Endothelial cell of umbilical vein (primary cell): Measurements from ENCODE around the gene DNASE1L1. TPM values are rescaled to one million over a fixed set of nuclear protein-coding genes. Genes with fewer than 3 reads are reported as not detected.

Experiments used
- BruUV-seq: library from RNA; stranded (reverse); fragments of 400-500 nt; replicated peaks from 2 replicates; lab custom pipeline; 2021; lab: Mats Ljungman, UMichigan
- CTCF ChIA-PET: fragments of 300-600, 350-600 bp; sonication (Branson Sonifier 250); formaldehyde crosslinking; loops from one replicate; lab custom pipeline; 2021; ENCODE audit warnings: antibody characterized with exemption, inconsistent platforms; lab: Charles Lee
- POLR2A ChIA-PET: fragments of 300-600, 350-600 bp; sonication (Branson Sonifier 250); formaldehyde crosslinking; loops from one replicate; lab custom pipeline; 2021; ENCODE audit warnings: antibody characterized with exemption, inconsistent platforms; lab: Charles Lee
- DNase-seq: peaks from one replicate; pipeline ENCODE4 v3.0.0-alpha.2; 2011; ENCODE audit warnings: low read depth, low spot score
- FAIRE-seq: peaks from 2 replicates; lab custom pipeline; 2011; peaks lifted over from hg19 to GRCh38; lab: Jason Lieb, UNC
- H2AFZ ChIP-seq: 2 replicates; pipeline ENCODE4 v1.6.0; 2012; ENCODE audit warnings: low read depth, low read length, control low read depth, inconsistent platforms
- H3K27ac ChIP-seq: 2 replicates; pipeline ENCODE4 v1.5.1; 2011; ENCODE audit warnings: low read depth, mild to moderate bottlenecking, control low read depth, low read length, moderate library complexity; ENCODE audit not compliant: insufficient read depth
- H3K27me3 ChIP-seq, 2 experiments: 2 replicates each; pipeline versions ENCODE4 v1.6.0 to v1.6.1; 2011; ENCODE audit warnings: low read length in 2 of 2, mixed read lengths in 1 of 2; ENCODE audit not compliant: control insufficient read depth in 2 of 2, insufficient read depth in 2 of 2
- H3K36me3 ChIP-seq, 2 experiments: 2 replicates in 1 of 2; 3 replicates in 1 of 2; pipeline ENCODE4 v1.5.1; 2011; ENCODE audit warnings: low read length in 2 of 2, mild to moderate bottlenecking in 1 of 2, moderate library complexity in 1 of 2; ENCODE audit not compliant: control insufficient read depth in 2 of 2, insufficient read depth in 2 of 2; ENCODE audit errors: extremely low read depth in 1 of 2
- H3K4me1 ChIP-seq: 3 replicates; pipeline ENCODE4 v1.5.1; 2011; ENCODE audit warnings: mild to moderate bottlenecking, low read length; ENCODE audit not compliant: control insufficient read depth, insufficient read depth; ENCODE audit errors: extremely low read depth
- H3K4me2 ChIP-seq: 2 replicates; pipeline ENCODE4 v1.6.1; 2011; ENCODE audit warnings: low read length, control low read depth, mixed read lengths; ENCODE audit not compliant: insufficient read depth
- H3K4me3 ChIP-seq, 3 experiments: fragments of 200-600 bp in 1 of 3; sonication (generic), shearing (Covaris generic) in 1 of 3; replicated peaks in 1 of 3; 2 replicates each; pipeline ENCODE4 v1.5.1; 2011 to 2016; ENCODE audit warnings: control low read depth in 3 of 3, low read length in 3 of 3, mild to moderate bottlenecking in 2 of 3, inconsistent platforms in 1 of 3, low read depth in 1 of 3, moderate library complexity in 1 of 3; ENCODE audit not compliant: insufficient read depth in 1 of 3
- H3K79me2 ChIP-seq: 2 replicates; pipeline ENCODE4 v1.6.0; 2012; ENCODE audit warnings: low read length, inconsistent platforms; ENCODE audit not compliant: control insufficient read depth, insufficient read depth
- H3K9ac ChIP-seq: replicated peaks from 2 replicates; pipeline ENCODE3; 2011; ENCODE audit warnings: low read length, control low read depth; ENCODE audit not compliant: insufficient read depth; ENCODE audit errors: extremely low read depth
- H3K9me1 ChIP-seq: replicated peaks from 3 replicates; pipeline ENCODE4 v1.6.0; 2011; ENCODE audit warnings: mild to moderate bottlenecking, low read length; ENCODE audit not compliant: control insufficient read depth, insufficient read depth; ENCODE audit errors: extremely low read depth
- H3K9me3 ChIP-seq: replicated peaks from 2 replicates; pipeline ENCODE4 v1.5.1; 2012; ENCODE audit warnings: low read length, inconsistent platforms; ENCODE audit not compliant: control insufficient read depth, insufficient read depth
- H4K20me1 ChIP-seq: replicated peaks from 2 replicates; pipeline ENCODE3; 2011; ENCODE audit warnings: mild to moderate bottlenecking, low read length; ENCODE audit not compliant: control insufficient read depth, insufficient read depth; ENCODE audit errors: extremely low read depth
- EZH2 ChIP-seq: IDR thresholded peaks from 2 replicates; pipeline ENCODE4 v1.6.1; 2012; ENCODE audit warnings: borderline replicate concordance, low read depth, mild to moderate bottlenecking, moderate library complexity, low read length, inconsistent platforms; ENCODE audit not compliant: severe bottlenecking
- FOS ChIP-seq: IDR thresholded peaks from 2 replicates; pipeline ENCODE4 v1.6.1; 2011; ENCODE audit warnings: mild to moderate bottlenecking, low read length, moderate library complexity, borderline replicate concordance; ENCODE audit not compliant: insufficient read depth
- GATA2 ChIP-seq: IDR thresholded peaks from 2 replicates; pipeline ENCODE4 v1.7.0; 2011; ENCODE audit warnings: low read depth, mild to moderate bottlenecking, moderate library complexity, mixed read lengths, low read length; ENCODE audit not compliant: insufficient read length, insufficient read depth
- JUN ChIP-seq: IDR thresholded peaks from 2 replicates; pipeline ENCODE4 v1.6.1; 2011; ENCODE audit warnings: borderline replicate concordance, low read depth; ENCODE audit not compliant: insufficient read length, insufficient read depth
- MYC ChIP-seq: IDR thresholded peaks from one replicate; pipeline ENCODE4 v1.6.1; 2011; ENCODE audit warnings: mild to moderate bottlenecking, low read depth, low read length
- POLR2AphosphoS5 ChIP-seq: IDR thresholded peaks from 2 replicates; pipeline ENCODE4 v1.6.1; 2012; ENCODE audit warnings: low read depth, mild to moderate bottlenecking, control low read depth, low read length, moderate library complexity; ENCODE audit not compliant: insufficient read depth
- dilution Hi-C: fragments of 300-500 bp; cut with MboI; formaldehyde crosslinking; loops from one replicate; pipeline ENCODE4 v1.15.0; 2019; ENCODE audit warnings: low sequenced_read_pairs; ENCODE audit not compliant: extremely low pct_ligation_motif_present
- intact Hi-C: fragments of 100-400 bp; cut with micrococcal nuclease; formaldehyde crosslinking; loops from one replicate; pipeline ENCODE4 v1.10.0; 2022
- polyA plus RNA-seq, 4 experiments: library from polyadenylated mRNA; depleted of rRNA in 3 of 4; stranded (reverse) in 3 of 4; unstranded in 1 of 4; fragments of >200 nt; gene quantifications; 2 replicates each; pipeline versions ENCODE4 v1.2.1 to v1.2.3, GENCODE V29; 2011 to 2012; ENCODE audit warnings: missing spikeins in 1 of 4
- total RNA-seq: library from RNA; stranded (reverse); gene quantifications from 2 replicates; pipeline ENCODE4 v1.2.3, GENCODE V29; 2021
- TF ChIP-seq, protein P1 (sequence below): IDR thresholded peaks from 2 replicates; pipeline ENCODE4 v1.6.1; 2011; ENCODE audit not compliant: insufficient read depth, insufficient read length
- TF ChIP-seq, protein P2 (sequence below), 2 donors: IDR thresholded peaks; 1 replicate in 1 of 2; 2 replicates in 1 of 2; pipeline ENCODE4 v1.5.1; 2011; ENCODE audit warnings: low read length in 2 of 2, mild to moderate bottlenecking in 2 of 2, moderate library complexity in 2 of 2, control low read depth in 1 of 2, inconsistent platforms in 1 of 2, low read depth in 1 of 2; ENCODE audit not compliant: insufficient read depth in 1 of 2; ENCODE audit errors: extremely low read depth in 1 of 2

The DNASE1L1 gene
- total and polyA plus RNA-seq, 2 donors (not counting 3 experiments of a cell fraction or from before 2014, with no cell fraction given), result 61.5 to 84.9 TPM

DNA sequence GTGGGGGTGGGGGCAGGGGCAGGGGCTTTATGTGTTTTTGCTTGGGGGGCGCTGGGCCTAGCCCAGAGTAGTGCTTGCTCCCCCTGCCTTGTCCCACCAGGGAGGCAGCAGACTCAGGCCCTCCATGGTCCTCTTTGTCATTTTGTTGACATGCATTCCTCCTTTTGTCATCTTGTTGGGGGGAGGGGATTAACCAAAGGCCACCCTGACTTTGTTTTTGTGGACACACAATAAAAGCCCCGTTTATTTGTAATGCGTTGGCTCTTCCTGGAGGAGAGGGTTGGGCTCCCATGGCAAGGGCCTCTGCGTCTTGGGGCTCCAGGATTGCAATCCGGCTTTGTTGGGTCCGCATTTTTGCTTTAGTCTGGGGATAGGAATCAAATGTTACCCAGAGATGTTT is 27.8 kb downstream of the DNASE1L1 start:
- no peaks in the 10 kb centered on the region for H3K36me3 ChIP-seq
- no peak overlapping the region for H3K27ac ChIP-seq
- dilution Hi-C loops (no loop called here), intact Hi-C loops (no loop called here)
- no peaks in the 10 kb centered on the region for H3K9me3 ChIP-seq
- H3K4me1 ChIP-seq, result peaks cover 6% of the 10 kb centered on the region
- H3K4me2 ChIP-seq, result no peak overlapping the region
- no peaks in the 10 kb centered on the region for H3K9me1 ChIP-seq
- BruUV-seq, result no TSS peak
- FAIRE-seq (no peak), DNase-seq (no peak)
- ChIA-PET CTCF (interaction anchor here (0.9 kb wide), 1 partner anchor 8 kb away, joined by 3 read pairs; no protein-coding TSS in a partner anchor), POLR2A (no interaction called here)
- no peak overlapping the region for H2AFZ ChIP-seq
- no peak overlapping the region for H3K9ac ChIP-seq
- no peaks in the 10 kb centered on the region for H3K27me3 ChIP-seq
- H3K79me2 ChIP-seq, result peaks cover 17% of the 10 kb centered on the region
- no peaks in the 10 kb centered on the region for H4K20me1 ChIP-seq
- TF ChIP-seq MYC (no peak), JUN (no peak), POLR2AphosphoS5 (no peak), GATA2 (no peak), FOS (no peak), EZH2 (no peak)
- TF ChIP-seq, protein P1, sequence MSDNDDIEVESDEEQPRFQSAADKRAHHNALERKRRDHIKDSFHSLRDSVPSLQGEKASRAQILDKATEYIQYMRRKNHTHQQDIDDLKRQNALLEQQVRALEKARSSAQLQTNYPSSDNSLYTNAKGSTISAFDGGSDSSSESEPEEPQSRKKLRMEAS, result no peak
- TF ChIP-seq, protein P2, sequence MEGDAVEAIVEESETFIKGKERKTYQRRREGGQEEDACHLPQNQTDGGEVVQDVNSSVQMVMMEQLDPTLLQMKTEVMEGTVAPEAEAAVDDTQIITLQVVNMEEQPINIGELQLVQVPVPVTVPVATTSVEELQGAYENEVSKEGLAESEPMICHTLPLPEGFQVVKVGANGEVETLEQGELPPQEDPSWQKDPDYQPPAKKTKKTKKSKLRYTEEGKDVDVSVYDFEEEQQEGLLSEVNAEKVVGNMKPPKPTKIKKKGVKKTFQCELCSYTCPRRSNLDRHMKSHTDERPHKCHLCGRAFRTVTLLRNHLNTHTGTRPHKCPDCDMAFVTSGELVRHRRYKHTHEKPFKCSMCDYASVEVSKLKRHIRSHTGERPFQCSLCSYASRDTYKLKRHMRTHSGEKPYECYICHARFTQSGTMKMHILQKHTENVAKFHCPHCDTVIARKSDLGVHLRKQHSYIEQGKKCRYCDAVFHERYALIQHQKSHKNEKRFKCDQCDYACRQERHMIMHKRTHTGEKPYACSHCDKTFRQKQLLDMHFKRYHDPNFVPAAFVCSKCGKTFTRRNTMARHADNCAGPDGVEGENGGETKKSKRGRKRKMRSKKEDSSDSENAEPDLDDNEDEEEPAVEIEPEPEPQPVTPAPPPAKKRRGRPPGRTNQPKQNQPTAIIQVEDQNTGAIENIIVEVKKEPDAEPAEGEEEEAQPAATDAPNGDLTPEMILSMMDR (IDR thresholded peaks at IDR 0.05; ENCODE audit: extremely low read depth in 1 of 2, insufficient read depth in 1 of 2, low read depth in 1 of 2, low read length in 2 of 2), result no peak
- H3K4me3 ChIP-seq, result no peak overlapping the region
